Activated CD8-positive, alpha-beta T cell treated with anti-CD3 and anti-CD28 coated beads for 36 hours (primary cell): ENCODE data around the gene MIP. TPM values are rescaled to one million over a fixed set of nuclear protein-coding genes. Genes with fewer than 3 reads are reported as not detected.

Experiments used
- ATAC-seq: fragments of 200-7000 bp; cut with Tn5 transposase; one replicate; pipeline ENCODE4 v1.10.0; 2021; ENCODE audit warnings: mild to moderate bottlenecking, moderate library complexity
- CTCF ChIA-PET: fragments of 350-600 bp; sonication (Branson Sonifier 250); formaldehyde crosslinking; loops from one replicate; lab custom pipeline; 2021; ENCODE audit warnings: antibody characterized with exemption; lab: Charles Lee
- POLR2A ChIA-PET: fragments of 350-600 bp; sonication (Branson Sonifier 250); formaldehyde crosslinking; loops from one replicate; lab custom pipeline; 2021; ENCODE audit warnings: antibody characterized with exemption; lab: Charles Lee
- DNase-seq: peaks from one replicate; pipeline ENCODE4 v3.0.0-alpha.2; 2020
- H3K27ac Mint-ChIP-seq: one replicate; pipeline ENCODE4 v1.8.0; 2021; ENCODE audit warnings: mild to moderate bottlenecking, mixed read lengths
- H3K27me3 Mint-ChIP-seq: one replicate; pipeline ENCODE4 v1.8.0; 2021; ENCODE audit warnings: mixed read lengths
- H3K36me3 Mint-ChIP-seq: one replicate; pipeline ENCODE4 v1.8.0; 2021; ENCODE audit warnings: low read depth, mixed read lengths
- H3K4me1 Mint-ChIP-seq: one replicate; pipeline ENCODE4 v1.8.0; 2021; ENCODE audit warnings: low read depth, mixed read lengths
- H3K4me3 Mint-ChIP-seq: one replicate; pipeline ENCODE4 v1.8.0; 2021; ENCODE audit warnings: mild to moderate bottlenecking, moderate library complexity, mixed read lengths
- H3K9me3 Mint-ChIP-seq: one replicate; pipeline ENCODE4 v1.8.0; 2021; ENCODE audit warnings: mixed read lengths
- CTCF ChIP-seq: fragments of 200-600 bp; IDR thresholded peaks from one replicate; pipeline ENCODE4 v1.8.0; 2022; ENCODE audit warnings: antibody characterized with exemption, mild to moderate bottlenecking
- intact Hi-C: fragments of 100-400 bp; cut with micrococcal nuclease; formaldehyde crosslinking; loops from one replicate; pipeline ENCODE4 v1.10.0; 2022
- total RNA-seq, 2 experiments: library from RNA; stranded (reverse); gene quantifications; one replicate each; pipeline ENCODE4 v1.2.3, GENCODE V29; 2021

The MIP gene
- total RNA-seq, 2 experiments from 2014 or later, result not detected

GRCh38 chr12:56474389-56474788 is 19.9 kb upstream of the MIP start:
- TF ChIP-seq CTCF, result no peak
- intact Hi-C loops, result no loop called here
- Mint-ChIP-seq H3K9me3 (no peaks in the 10 kb centered on the region), H3K4me1 (peaks cover 29% of the 10 kb centered on the region), H3K36me3 (peaks cover 18% of the 10 kb centered on the region), H3K27ac (no peak overlapping the region), H3K4me3 (no peak overlapping the region), H3K27me3 (no peaks in the 10 kb centered on the region)
- ATAC-seq, result no peak
- ChIA-PET POLR2A (interaction anchor here (1.0 to 1.3 kb wide), 4 partner anchors 26 to 616 kb away, joined by 3 to 4 read pairs (median 3); partner anchors contain the start of gene CNPY2), CTCF (interaction anchor here (1.9 kb wide), 1 partner anchor 10 kb away, joined by 7 read pairs; no protein-coding TSS in a partner anchor)
- no peak for DNase-seq

- no peak for TF ChIP-seq CTCF
- ChIA-PET POLR2A (interaction anchor here (0.5 to 2.3 kb wide), 10 partner anchors 9 to 502 kb away, joined by 3 to 12 read pairs (median 4); partner anchors contain the start of genes STAT2 and TIMELESS), CTCF (interaction anchor here (1.0 to 1.3 kb wide), 2 partner anchors 10 to 27 kb away, joined by 3 to 4 read pairs; no protein-coding TSS in a partner anchor)
- intact Hi-C loops, result no loop called here
- DNase-seq, result peak; percentile 15
- Mint-ChIP-seq H3K27me3 (no peaks in the 10 kb centered on the region), H3K27ac (peak overlapping the region; percentile 98), H3K36me3 (peaks cover 25% of the 10 kb centered on the region), H3K4me1 (peaks cover 36% of the 10 kb centered on the region), H3K4me3 (peak overlapping the region; percentile 99), H3K9me3 (peaks cover 1% of the 10 kb centered on the region)
- no peak for ATAC-seq
Observed at GRCh38 chr12:56469007-56469930, 14.8 kb upstream of the MIP start.

- Mint-ChIP-seq H3K4me3 (peak within 1 kb of the TSS; percentile 99), H3K27ac (peak within 1 kb of the TSS; percentile 98), H3K36me3 (peaks cover 22% of the 10 kb centered on the region), H3K4me1 (peaks cover 35% of the 10 kb centered on the region), H3K9me3 (peaks cover 1% of the 10 kb centered on the region), H3K27me3 (no peaks in the 10 kb centered on the region)
- ATAC-seq (peak; percentile 88), DNase-seq (peak; percentile 95)
- POLR2A ChIA-PET, result interaction anchor here (0.7 to 2.3 kb wide), 7 partner anchors 10 to 160 kb away, joined by 3 to 12 read pairs (median 4); partner anchors contain the start of gene TIMELESS
- no peak for TF ChIP-seq CTCF
- intact Hi-C loops, result loop anchor here (1.0 kb wide), 1 partner anchor 134 kb away; no protein-coding TSS in a partner anchor
- CTCF ChIA-PET, result interaction anchor here (1.3 to 1.5 kb wide), 2 partner anchors 10 kb away, joined by 3 to 4 read pairs; no protein-coding TSS in a partner anchor
Observed at GRCh38 chr12:56468216-56469006, 14.0 kb upstream of the MIP start, which contains the start of gene SPRYD4. TSS of gene SPRYD4 (plus strand) at chr12:56468578. CDS start at chr12:56468592, 14 bp downstream.

GRCh38 chr12:56462565-56462964 is 8.1 kb upstream of the MIP start:
- POLR2A ChIA-PET, result interaction anchor here (1.9 kb wide), 1 partner anchor 152 kb away, joined by 5 read pairs; no protein-coding TSS in a partner anchor
- Mint-ChIP-seq H3K36me3 (no peaks in the 10 kb centered on the region), H3K9me3 (peaks cover 1% of the 10 kb centered on the region), H3K4me1 (peaks cover 7% of the 10 kb centered on the region), H3K27me3 (no peaks in the 10 kb centered on the region), H3K4me3 (no peak overlapping the region), H3K27ac (no peak overlapping the region)
- intact Hi-C loops, result no loop called here
- DNase-seq (no peak), ATAC-seq (no peak)
- no peak for TF ChIP-seq CTCF
- CTCF ChIA-PET, result interaction anchor here (0.6 to 2.3 kb wide), 7 partner anchors 7 to 273 kb away, joined by 3 to 35 read pairs (median 6); partner anchors contain the start of genes MIP, SMARCC2, STAT2 and TIMELESS
